ENCODE measurements around the gene NEO1.

DNA sequence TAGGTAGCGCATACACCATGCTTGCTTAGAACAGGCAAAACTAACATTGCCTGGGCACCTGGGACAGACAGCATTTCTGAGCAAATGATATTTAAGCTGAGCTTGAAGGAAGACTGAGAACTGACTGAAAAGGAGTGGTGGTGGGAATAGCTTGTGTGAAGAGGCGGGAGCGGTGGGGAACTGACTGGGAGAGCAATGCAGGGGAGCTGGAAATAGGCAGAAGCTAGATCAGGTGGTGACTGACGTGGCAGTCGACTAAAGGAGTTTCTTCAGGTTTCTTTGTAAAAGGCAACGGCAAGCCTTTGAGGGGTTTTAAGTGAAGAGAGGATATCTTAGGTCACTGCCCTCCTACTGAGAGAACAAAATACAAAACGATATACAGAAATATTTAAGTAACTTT is 61.8 kb downstream of the NEO1 start:
- TF ChIP-seq, protein P1, sequence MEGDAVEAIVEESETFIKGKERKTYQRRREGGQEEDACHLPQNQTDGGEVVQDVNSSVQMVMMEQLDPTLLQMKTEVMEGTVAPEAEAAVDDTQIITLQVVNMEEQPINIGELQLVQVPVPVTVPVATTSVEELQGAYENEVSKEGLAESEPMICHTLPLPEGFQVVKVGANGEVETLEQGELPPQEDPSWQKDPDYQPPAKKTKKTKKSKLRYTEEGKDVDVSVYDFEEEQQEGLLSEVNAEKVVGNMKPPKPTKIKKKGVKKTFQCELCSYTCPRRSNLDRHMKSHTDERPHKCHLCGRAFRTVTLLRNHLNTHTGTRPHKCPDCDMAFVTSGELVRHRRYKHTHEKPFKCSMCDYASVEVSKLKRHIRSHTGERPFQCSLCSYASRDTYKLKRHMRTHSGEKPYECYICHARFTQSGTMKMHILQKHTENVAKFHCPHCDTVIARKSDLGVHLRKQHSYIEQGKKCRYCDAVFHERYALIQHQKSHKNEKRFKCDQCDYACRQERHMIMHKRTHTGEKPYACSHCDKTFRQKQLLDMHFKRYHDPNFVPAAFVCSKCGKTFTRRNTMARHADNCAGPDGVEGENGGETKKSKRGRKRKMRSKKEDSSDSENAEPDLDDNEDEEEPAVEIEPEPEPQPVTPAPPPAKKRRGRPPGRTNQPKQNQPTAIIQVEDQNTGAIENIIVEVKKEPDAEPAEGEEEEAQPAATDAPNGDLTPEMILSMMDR (IDR thresholded peaks at IDR 0.05; ENCODE audit: low read length) = no peak
- no peak for TF ChIP-seq EZH2 (optimal IDR thresholded peaks at IDR 0.05; ENCODE audit: low read depth, low read length)
- TF ChIP-seq EZH2phosphoT487 (IDR thresholded peaks at IDR 0.05; ENCODE audit: low read length) = no peak
